LNCAP (cell line): Measurements from ENCODE around the gene POU3F2.

Experiments
- CTCF ChIP-seq: fragments of 450-650 bp; IDR thresholded peaks from 2 replicates; pipeline ENCODE4 v1.5.1; 2017; ENCODE audit warnings: mild to moderate bottlenecking

Gene POU3F2

GRCh38 chr6:98833057-98833306 is 1.4 kb upstream of the POU3F2 start:
- TF ChIP-seq CTCF = no peak

- no peak for TF ChIP-seq CTCF
Measured at GRCh38 chr6:98833307-98834059, 891 bp upstream of the POU3F2 start.

DNA sequence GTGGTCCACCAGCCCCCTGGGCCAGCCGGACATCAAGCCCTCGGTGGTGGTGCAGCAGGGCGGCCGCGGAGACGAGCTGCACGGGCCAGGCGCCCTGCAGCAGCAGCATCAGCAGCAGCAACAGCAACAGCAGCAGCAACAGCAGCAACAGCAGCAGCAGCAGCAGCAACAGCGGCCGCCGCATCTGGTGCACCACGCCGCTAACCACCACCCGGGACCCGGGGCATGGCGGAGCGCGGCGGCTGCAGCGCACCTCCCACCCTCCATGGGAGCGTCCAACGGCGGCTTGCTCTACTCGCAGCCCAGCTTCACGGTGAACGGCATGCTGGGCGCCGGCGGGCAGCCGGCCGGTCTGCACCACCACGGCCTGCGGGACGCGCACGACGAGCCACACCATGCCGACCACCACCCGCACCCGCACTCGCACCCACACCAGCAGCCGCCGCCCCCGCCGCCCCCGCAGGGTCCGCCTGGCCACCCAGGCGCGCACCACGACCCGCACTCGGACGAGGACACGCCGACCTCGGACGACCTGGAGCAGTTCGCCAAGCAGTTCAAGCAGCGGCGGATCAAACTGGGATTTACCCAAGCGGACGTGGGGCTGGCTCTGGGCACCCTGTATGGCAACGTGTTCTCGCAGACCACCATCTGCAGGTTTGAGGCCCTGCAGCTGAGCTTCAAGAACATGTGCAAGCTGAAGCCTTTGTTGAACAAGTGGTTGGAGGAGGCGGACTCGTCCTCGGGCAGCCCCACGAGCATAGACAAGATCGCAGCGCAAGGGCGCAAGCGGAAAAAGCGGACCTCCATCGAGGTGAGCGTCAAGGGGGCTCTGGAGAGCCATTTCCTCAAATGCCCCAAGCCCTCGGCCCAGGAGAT is 1.0 kb downstream of the POU3F2 start:
- no peak for TF ChIP-seq CTCF

DNA sequence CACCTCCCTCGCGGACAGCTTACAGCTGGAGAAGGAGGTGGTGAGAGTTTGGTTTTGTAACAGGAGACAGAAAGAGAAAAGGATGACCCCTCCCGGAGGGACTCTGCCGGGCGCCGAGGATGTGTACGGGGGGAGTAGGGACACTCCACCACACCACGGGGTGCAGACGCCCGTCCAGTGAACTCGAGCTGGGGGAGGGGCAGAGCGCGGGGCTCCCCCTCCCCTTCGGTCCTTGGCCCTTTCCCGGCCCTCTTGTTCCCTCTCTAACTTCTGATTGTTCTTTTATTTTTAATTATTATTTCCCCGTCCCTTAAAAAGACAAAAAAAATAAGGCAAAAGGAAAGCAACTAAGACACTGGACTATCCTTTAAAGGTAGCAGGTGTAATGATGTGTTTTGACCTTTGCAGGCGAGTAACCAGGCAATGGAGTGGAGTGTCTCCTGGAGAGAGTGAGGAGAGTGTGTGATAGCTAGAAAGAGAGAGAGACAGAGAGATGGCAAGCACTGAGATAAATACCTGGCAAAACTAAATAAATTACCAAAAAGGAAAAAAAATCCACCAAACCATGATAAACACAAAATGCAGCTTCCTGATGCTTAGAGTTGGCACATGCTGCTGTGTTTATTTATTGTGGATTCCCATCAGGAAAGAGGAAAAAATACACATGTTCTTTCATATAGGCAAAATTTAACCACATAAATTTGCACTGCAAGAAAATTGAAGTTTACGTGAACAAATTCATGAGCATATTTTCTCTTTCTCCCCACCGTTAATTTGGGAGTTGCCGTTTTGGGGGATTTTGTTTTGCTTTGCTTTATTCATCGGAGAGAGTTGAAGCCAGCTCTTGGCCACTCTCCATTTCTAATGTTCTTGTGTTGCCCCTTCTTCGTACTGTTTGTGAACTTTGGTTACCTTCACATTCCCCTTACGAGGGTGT is 1.9 kb downstream of the POU3F2 start:
- TF ChIP-seq CTCF = no peak

- no peak for TF ChIP-seq CTCF
Measured at GRCh38 chr6:98836962-98837944, 2.9 kb downstream of the POU3F2 start.

GRCh38 chr6:98838032-98838431 is 3.7 kb downstream of the POU3F2 start:
- no peak for TF ChIP-seq CTCF
